ENCODE data around the gene ANO7. TPM values are rescaled to one million over a fixed set of nuclear protein-coding genes. Genes with fewer than 3 reads are reported as not detected.

Gene ANO7
- total RNA-seq, 1 experiment from 2014 or later, result 6.9 TPM

- no peaks in the 10 kb centered on the region for H3K4me1 ChIP-seq (ENCODE audit: control insufficient read depth, insufficient read depth, low read length)
- no peaks in the 10 kb centered on the region for H3K9me3 ChIP-seq (ENCODE audit: control insufficient read depth, insufficient read depth, low read depth, low read length)
- in situ Hi-C loops (cut with HindIII; ENCODE audit: low pct_unique_long_range_greater_than_20kb, low sequenced_read_pairs), result no loop called here
- no TSS peak for BruUV-seq (replicated peaks)
- no peaks in the 10 kb centered on the region for H3K27me3 ChIP-seq (ENCODE audit: control insufficient read depth, insufficient read depth, low read length)
- H3K36me3 ChIP-seq (ENCODE audit: control insufficient read depth, insufficient read depth, low read length), result no peaks in the 10 kb centered on the region
- no peak for DNase-seq (ENCODE audit: low read depth, low spot score)
- TF ChIP-seq CTCF (IDR thresholded peaks at IDR 0.05) (no peak), POLR2AphosphoS5 (IDR thresholded peaks at IDR 0.05; ENCODE audit: low read depth, low read length) (no peak), REST (IDR thresholded peaks at IDR 0.05; ENCODE audit: insufficient read depth in 1 of 2, low read depth in 2 of 2, low read length in 1 of 2) (no peak), TCF7L2 (IDR thresholded peaks at IDR 0.05; ENCODE audit: low read depth, low read length) (no peak), SIN3A (IDR thresholded peaks at IDR 0.05; ENCODE audit: borderline replicate concordance, insufficient read depth, low read depth, low read length) (no peak)
- 0 out of 2 replicates have a peak, but pooled peaks have one; percentile 9 for ATAC-seq
- H3K4me3 ChIP-seq (ENCODE audit: low read depth in 2 of 2, low read length in 2 of 2), result no peak overlapping the region
- ChIA-PET POLR2A (no interaction called here), CTCF (no interaction called here)
- intact Hi-C loops (cut with micrococcal nuclease; ENCODE audit: unreplicated experiment), result no loop called here
- H3K27ac ChIP-seq (ENCODE audit: low read length), result no peak overlapping the region
Observed at GRCh38 chr2:241209271-241209670, 20.8 kb downstream of the ANO7 start.

GRCh38 chr2:241211276-241211675 is 22.8 kb downstream of the ANO7 start:
- no peak for DNase-seq (ENCODE audit: low read depth, low spot score)
- TF ChIP-seq TCF7L2 (IDR thresholded peaks at IDR 0.05; ENCODE audit: low read depth, low read length) (no peak), SIN3A (IDR thresholded peaks at IDR 0.05; ENCODE audit: borderline replicate concordance, insufficient read depth, low read depth, low read length) (no peak), REST (IDR thresholded peaks at IDR 0.05; ENCODE audit: insufficient read depth in 1 of 2, low read depth in 2 of 2, low read length in 1 of 2) (no peak)
- Histone ChIP-seq H3K36me3 (ENCODE audit: control insufficient read depth, insufficient read depth, low read length) (no peaks in the 10 kb centered on the region), H3K27ac (ENCODE audit: low read length) (no peak overlapping the region), H3K4me3 (ENCODE audit: low read depth in 2 of 2, low read length in 2 of 2) (no peak overlapping the region), H3K4me1 (ENCODE audit: control insufficient read depth, insufficient read depth, low read length) (no peaks in the 10 kb centered on the region; the same call in 1 of the 2 replicates), H3K27me3 (ENCODE audit: control insufficient read depth, insufficient read depth, low read length) (no peaks in the 10 kb centered on the region), H3K9me3 (ENCODE audit: control insufficient read depth, insufficient read depth, low read depth, low read length) (no peaks in the 10 kb centered on the region)
- in situ Hi-C loops (cut with HindIII; ENCODE audit: low pct_unique_long_range_greater_than_20kb, low sequenced_read_pairs), result no loop called here
- intact Hi-C loops (cut with micrococcal nuclease; ENCODE audit: unreplicated experiment), result no loop called here
- ATAC-seq, result no peak
- ChIA-PET POLR2A (no interaction called here), CTCF (no interaction called here)
- BruUV-seq (replicated peaks), result no TSS peak
